ENCODE measurements around the gene ZSCAN2.
A peak's percentile ranks its signal among the peaks of the same experiment; 100 is the strongest.

DNA sequence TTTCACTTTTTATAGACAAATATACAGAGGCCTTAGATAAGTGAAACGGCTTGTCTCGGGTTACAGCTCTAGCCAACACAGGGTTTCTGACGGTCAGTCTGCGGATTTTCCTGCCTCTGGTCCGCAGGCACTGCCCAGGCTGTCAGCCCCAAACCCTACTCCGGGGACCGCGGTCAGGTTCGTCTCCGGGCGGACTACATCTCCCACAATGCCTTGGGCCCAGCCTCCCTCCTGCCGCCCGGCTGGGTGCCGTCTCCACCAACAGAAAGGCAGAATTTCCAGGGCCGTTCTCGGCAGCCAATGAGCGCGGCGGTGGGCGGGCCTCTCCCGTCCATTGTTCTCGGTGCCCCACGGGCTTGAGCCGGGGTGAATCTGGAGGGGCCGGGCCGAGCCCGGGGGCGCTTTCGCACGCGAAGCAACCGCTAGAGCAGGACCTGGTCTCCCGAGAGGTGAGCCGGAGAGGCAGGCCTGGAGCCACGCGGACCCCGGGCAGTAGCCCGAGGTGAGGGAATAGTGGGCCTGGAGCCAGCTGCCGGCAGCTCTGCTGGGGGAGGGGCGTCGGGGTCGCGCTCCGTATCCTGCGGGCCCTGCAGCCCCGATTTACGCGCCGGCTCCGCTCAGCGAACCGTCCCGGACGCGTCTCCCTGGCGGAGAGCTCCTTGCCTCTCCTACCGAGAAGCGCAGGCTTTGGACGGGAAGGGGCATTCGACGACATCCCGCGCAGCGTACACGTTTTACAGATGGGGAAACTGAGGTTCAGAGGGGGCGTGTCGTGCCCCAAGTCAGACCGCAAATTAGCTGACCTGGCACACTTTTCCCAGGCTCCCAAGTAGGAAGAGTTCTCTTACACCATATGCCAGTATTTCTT is at the start of gene ZSCAN2:
- TF ChIP-seq, protein P1, sequence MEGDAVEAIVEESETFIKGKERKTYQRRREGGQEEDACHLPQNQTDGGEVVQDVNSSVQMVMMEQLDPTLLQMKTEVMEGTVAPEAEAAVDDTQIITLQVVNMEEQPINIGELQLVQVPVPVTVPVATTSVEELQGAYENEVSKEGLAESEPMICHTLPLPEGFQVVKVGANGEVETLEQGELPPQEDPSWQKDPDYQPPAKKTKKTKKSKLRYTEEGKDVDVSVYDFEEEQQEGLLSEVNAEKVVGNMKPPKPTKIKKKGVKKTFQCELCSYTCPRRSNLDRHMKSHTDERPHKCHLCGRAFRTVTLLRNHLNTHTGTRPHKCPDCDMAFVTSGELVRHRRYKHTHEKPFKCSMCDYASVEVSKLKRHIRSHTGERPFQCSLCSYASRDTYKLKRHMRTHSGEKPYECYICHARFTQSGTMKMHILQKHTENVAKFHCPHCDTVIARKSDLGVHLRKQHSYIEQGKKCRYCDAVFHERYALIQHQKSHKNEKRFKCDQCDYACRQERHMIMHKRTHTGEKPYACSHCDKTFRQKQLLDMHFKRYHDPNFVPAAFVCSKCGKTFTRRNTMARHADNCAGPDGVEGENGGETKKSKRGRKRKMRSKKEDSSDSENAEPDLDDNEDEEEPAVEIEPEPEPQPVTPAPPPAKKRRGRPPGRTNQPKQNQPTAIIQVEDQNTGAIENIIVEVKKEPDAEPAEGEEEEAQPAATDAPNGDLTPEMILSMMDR (IDR thresholded peaks at IDR 0.05) = no peak
- TF ChIP-seq POLR2A (IDR thresholded peaks at IDR 0.05) = peak in 1 of 2 donors; percentile 53

Measured in uterus (tissue), 2 donors.